ENCODE measurements around the gene PRSS56. TPM values are rescaled to one million over a fixed set of nuclear protein-coding genes. Genes with fewer than 3 reads are reported as not detected.
A peak's percentile ranks its signal among the peaks of the same experiment; 100 is the strongest.

Gene PRSS56
- total and polyA plus RNA-seq, 2 of the 8 experiments (the other 6 are each of a cell fraction or from before 2014, with no cell fraction given): 0.03 TPM; not detected in 1

GRCh38 chr2:232527905-232528470 lies 7.8 kb downstream of the PRSS56 start:
- no peak for TF ChIP-seq CEBPB (IDR thresholded peaks at IDR 0.05; ENCODE audit: low read depth, low read length)
- TF ChIP-seq MAX (IDR thresholded peaks at IDR 0.05): no peak
- no peak for TF ChIP-seq PHF8 (conservative IDR thresholded peaks at IDR 0.05; ENCODE audit: low read depth, low read length)
- no peak for TF ChIP-seq CHD2 (IDR thresholded peaks at IDR 0.05; ENCODE audit: low read length)
- TF ChIP-seq CTBP2 (IDR thresholded peaks at IDR 0.05; ENCODE audit: borderline replicate concordance, insufficient read depth, insufficient read length, low read length): no peak
- no peak for TF ChIP-seq JUN (IDR thresholded peaks at IDR 0.05; ENCODE audit: low read depth, low read length)
- no peak for TF ChIP-seq EP300 (IDR thresholded peaks at IDR 0.05; ENCODE audit: borderline replicate concordance in 1 of 2, low read depth in 2 of 2, low read length in 2 of 2)
- TF ChIP-seq TCF12 (IDR thresholded peaks at IDR 0.05; ENCODE audit: low read depth, low read length): no peak
- TF ChIP-seq NRF1 (IDR thresholded peaks at IDR 0.05; ENCODE audit: low read depth, low read length): no peak
- TF ChIP-seq SIN3A (conservative IDR thresholded peaks at IDR 0.05 in 1 of 2, IDR thresholded peaks at IDR 0.05 in 1 of 2; ENCODE audit: low read depth in 1 of 2, low read length in 2 of 2): no peak
- no peak for TF ChIP-seq RBBP5 (IDR thresholded peaks at IDR 0.05; ENCODE audit: borderline replicate concordance, low read depth, low read length)
- Histone ChIP-seq H3K4me2 (ENCODE audit: insufficient read depth in 1 of 2, low read depth in 2 of 2, low read length in 2 of 2) (no peak overlapping the region), H3K4ac (replicated peaks; ENCODE audit: insufficient read length, low read depth, low read length) (no peak overlapping the region), H4K5ac (ENCODE audit: insufficient read length, low read depth, low read length) (no peak overlapping the region), H2BK12ac (ENCODE audit: low read depth, low read length) (0 out of 2 replicates have a peak overlapping the region, but pooled peaks have one; percentile 27), H3K4me1 (replicated peaks in 1 of 4; ENCODE audit: control insufficient read depth in 3 of 4, insufficient read depth in 4 of 4, low read length in 3 of 4) (peaks cover 0 to 15% (median 10%) of the 10 kb centered on the region in 4 experiments; a peak in 6 of 7 replicates), H3K14ac (ENCODE audit: insufficient read length) (no peak overlapping the region), H4K8ac (ENCODE audit: extremely low read depth, insufficient read depth, low read length) (no peak overlapping the region), H3K23ac (ENCODE audit: insufficient read length) (no peak overlapping the region), H3K27ac (ENCODE audit: low read depth, low read length) (no peak overlapping the region), H3K79me2 (ENCODE audit: control insufficient read depth in 1 of 2, insufficient read depth in 2 of 2, low read length in 2 of 2) (no peaks in the 10 kb centered on the region), H3K9me3 (ENCODE audit: insufficient read depth in 2 of 2, low read depth in 1 of 2, low read length in 1 of 2) (no peaks in the 10 kb centered on the region), H3K9ac (replicated peaks in 1 of 4; ENCODE audit: extremely low read depth in 1 of 4, low read depth in 3 of 4, low read length in 3 of 4) (no peak overlapping the region), H4K91ac (replicated peaks; ENCODE audit: insufficient read length, low read length) (no peak overlapping the region), H3K23me2 (ENCODE audit: low read depth, low read length) (peaks cover 6% of the 10 kb centered on the region; the same call in 1 of the 2 replicates), H4K20me1 (replicated peaks in 1 of 2; ENCODE audit: control insufficient read depth in 1 of 2, insufficient read depth in 2 of 2, low read length in 2 of 2) (peaks cover 3% of the 10 kb centered on the region in 2 experiments), H2BK5ac (ENCODE audit: low read depth, low read length) (no peak overlapping the region), H3K79me1 (ENCODE audit: low read depth, low read length) (no peaks in the 10 kb centered on the region), H2BK15ac (ENCODE audit: low read length) (no peak overlapping the region; the same call in 1 of the 2 replicates), H3K56ac (replicated peaks; ENCODE audit: insufficient read length, low read depth, low read length) (no peak overlapping the region), H2BK120ac (replicated peaks; ENCODE audit: low read depth, low read length) (no peak overlapping the region), H3K4me3 (ENCODE audit: extremely low read depth in 1 of 4, insufficient read depth in 2 of 4, low read depth in 3 of 4, low read length in 4 of 4) (no peak overlapping the region), H2AFZ (ENCODE audit: low read length) (no peak overlapping the region), H3K18ac (ENCODE audit: extremely low read depth, low read length) (no peak overlapping the region), H2BK20ac (ENCODE audit: low read length) (peak overlapping the region; percentile 48; the same call in 1 of the 2 replicates), H3K36me3 (ENCODE audit: control insufficient read depth in 2 of 4, insufficient read depth in 4 of 4, low read length in 3 of 4) (no peaks in the 10 kb centered on the region), H2AK5ac (ENCODE audit: low read depth, low read length) (0 out of 2 replicates have a peak overlapping the region, but pooled peaks have one; percentile 82), H3K27me3 (replicated peaks in 1 of 4; ENCODE audit: control insufficient read depth in 3 of 4, extremely low read depth in 1 of 4, insufficient read depth in 3 of 4, low read length in 3 of 4) (peaks cover 10 to 25% (median 16%) of the 10 kb centered on the region in 4 experiments)
- FAIRE-seq (no peak), DNase-seq (ENCODE audit: low read depth in 1 of 2, low spot score in 2 of 2) (no peak)
- WGBS, 2 experiments (ENCODE audit: extremely low coverage in 1 of 2, insufficient coverage in 1 of 2, insufficient read length in 1 of 2, insufficient replicate concordance in 2 of 2, low coverage in 1 of 2, low lambda C conversion rate in 2 of 2, missing lambda C conversion rate in 1 of 2): 88% methylated on average over 6 of the region's 6 CpGs; no CpG with 5 or more reads in 1 of the 2 experiments
- CTCF ChIA-PET (ENCODE audit: partially characterized antibody): interaction anchor here (1.2 to 3.2 kb wide), 4 partner anchors 10 to 55 kb away, joined by 3 to 21 read pairs (median 4); no protein-coding TSS in a partner anchor
- POLR2A ChIA-PET (ENCODE audit: partially characterized antibody): interaction anchor here (0.9 to 2.1 kb wide), 4 partner anchors 8 to 21 kb away, joined by 3 to 5 read pairs (median 4); partner anchors contain the start of genes CHRNG and PRSS56

Data from H1 (cell line).